SU-DHL-6 (cell line): ENCODE results near the gene GSN.

Experiments used
- H2AFZ ChIP-seq: fragments of 200-600 bp; sonication (generic); 2 replicates; pipeline ENCODE4 v1.6.1; 2014; ENCODE audit warnings: low read depth, mild to moderate bottlenecking, moderate library complexity, mixed read lengths, antibody characterized with exemption, low read length; ENCODE audit not compliant: severe bottlenecking
- H3F3A ChIP-seq: fragments of 200-600 bp; shearing (Covaris generic); 2 replicates; pipeline ENCODE4 v1.6.0; 2016; ENCODE audit warnings: antibody characterized with exemption, mild to moderate bottlenecking; ENCODE audit not compliant: insufficient read depth
- H3K27ac ChIP-seq: fragments of 200-600 bp; sonication (generic); 2 replicates; pipeline ENCODE4 v1.5.1; 2016; ENCODE audit warnings: low read depth, mild to moderate bottlenecking, low read length, moderate library complexity, mixed read lengths
- H3K27me3 ChIP-seq: fragments of 200-600 bp; sonication (generic), shearing (Covaris generic); 2 replicates; pipeline ENCODE4 v1.6.0; 2014; ENCODE audit warnings: mild to moderate bottlenecking, low read length
- H3K36me3 ChIP-seq: fragments of 200-600 bp; sonication (generic); 2 replicates; pipeline ENCODE4 v1.6.1; 2014; ENCODE audit warnings: mild to moderate bottlenecking, low read length, mixed read lengths
- H3K4me2 ChIP-seq: fragments of 300-600, 200-600 bp; shearing (Covaris generic), sonication (generic); 2 replicates; pipeline ENCODE4 v1.6.0; 2014; ENCODE audit warnings: low read length, low read depth, mild to moderate bottlenecking; ENCODE audit not compliant: poor library complexity, severe bottlenecking
- H3K4me3 ChIP-seq: fragments of 200-600 bp; sonication (generic); 2 replicates; pipeline ENCODE4 v1.5.1; 2014; ENCODE audit warnings: antibody characterized with exemption, low read length, mild to moderate bottlenecking, mixed read lengths; ENCODE audit not compliant: insufficient read depth, poor library complexity, severe bottlenecking
- H3K79me2 ChIP-seq: fragments of 200-600 bp; sonication (generic); 2 replicates; pipeline ENCODE4 v1.6.1; 2014; ENCODE audit warnings: mild to moderate bottlenecking, low read length, moderate library complexity; ENCODE audit not compliant: insufficient read depth
- H3K9ac ChIP-seq: fragments of 200-600 bp; sonication (generic); 2 replicates; pipeline ENCODE4 v1.7.0; 2014; ENCODE audit warnings: mild to moderate bottlenecking, low read length
- H3K9me2 ChIP-seq: fragments of 200-600 bp; sonication (generic); replicated peaks from 2 replicates; pipeline ENCODE4 v1.6.1; 2014; ENCODE audit warnings: low read length; ENCODE audit not compliant: insufficient read depth
- H3K9me3 ChIP-seq: fragments of 200-600 bp; sonication (generic); 2 replicates; pipeline ENCODE4 v1.6.1; 2014; ENCODE audit warnings: low read length, mixed read lengths; ENCODE audit not compliant: insufficient read depth
- H4K20me1 ChIP-seq: fragments of 200-600 bp; sonication (generic); 2 replicates; pipeline ENCODE4 v1.6.1; 2014; ENCODE audit warnings: low read depth, mild to moderate bottlenecking, antibody characterized with exemption, low read length, moderate library complexity, mixed read lengths
- CTCF ChIP-seq: fragments of 200-600 bp; sonication (generic); IDR thresholded peaks from one replicate; pipeline ENCODE4 v1.5.1; 2017; ENCODE audit warnings: antibody characterized with exemption, mild to moderate bottlenecking, low read length, moderate library complexity; ENCODE audit not compliant: insufficient read depth, poor library complexity, severe bottlenecking
- EZH2phosphoT487 ChIP-seq: fragments of 200-600 bp; sonication (generic), shearing (Covaris generic); conservative IDR thresholded peaks from 2 replicates; pipeline ENCODE4 v1.6.1; 2018; ENCODE audit warnings: mild to moderate bottlenecking, antibody characterized with exemption, low read length, moderate library complexity, mixed read lengths

The GSN gene

DNA sequence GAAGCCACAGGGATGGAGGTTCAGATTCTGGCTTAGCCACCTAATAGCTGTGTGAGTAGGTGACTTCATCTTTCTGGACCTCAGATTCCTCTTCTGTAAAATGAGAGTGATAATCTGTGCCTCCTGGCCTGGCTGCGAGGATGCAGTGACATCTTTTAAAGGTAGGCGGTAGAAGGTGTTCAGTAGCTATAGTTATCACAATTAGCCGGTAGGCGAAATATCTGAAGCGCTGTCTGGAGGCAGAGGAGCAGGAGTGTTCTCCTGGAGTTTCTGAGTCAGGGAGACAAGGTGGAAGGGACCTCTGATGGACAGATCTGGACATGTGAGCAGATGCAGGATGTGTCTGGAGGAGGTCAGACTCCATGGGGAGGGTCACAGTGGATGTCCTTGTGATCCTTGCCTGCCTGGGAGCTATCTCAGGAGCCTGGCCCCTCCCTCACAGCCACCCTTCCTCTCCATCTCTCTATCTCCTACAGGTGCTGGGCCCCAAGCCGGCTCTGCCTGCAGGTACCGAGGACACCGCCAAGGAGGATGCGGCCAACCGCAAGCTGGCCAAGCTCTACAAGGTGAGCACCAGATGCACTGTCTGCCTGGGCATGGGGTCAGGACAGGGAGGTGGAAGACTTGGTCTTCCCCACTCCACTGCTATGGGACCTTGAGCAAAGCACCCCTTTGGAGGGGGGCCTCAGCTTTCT is 45.6 kb downstream of the GSN start:
- Histone ChIP-seq H3K4me3 (no peak overlapping the region), H3K79me2 (no peaks in the 10 kb centered on the region), H3F3A (no peaks in the 10 kb centered on the region), H3K9me3 (no peaks in the 10 kb centered on the region), H4K20me1 (no peaks in the 10 kb centered on the region), H3K9me2 (no peaks in the 10 kb centered on the region), H2AFZ (no peak overlapping the region), H3K36me3 (no peaks in the 10 kb centered on the region), H3K9ac (no peak overlapping the region), H3K27ac (no peak overlapping the region), H3K4me2 (no peak overlapping the region), H3K27me3 (no peaks in the 10 kb centered on the region)
- TF ChIP-seq CTCF (no peak), EZH2phosphoT487 (no peak)

- Histone ChIP-seq H3K4me3 (no peak overlapping the region), H4K20me1 (no peaks in the 10 kb centered on the region), H3K79me2 (no peaks in the 10 kb centered on the region), H2AFZ (no peak overlapping the region), H3K36me3 (no peaks in the 10 kb centered on the region), H3K4me2 (no peak overlapping the region), H3K9me3 (no peaks in the 10 kb centered on the region), H3K9ac (no peak overlapping the region), H3K27me3 (no peaks in the 10 kb centered on the region), H3K9me2 (no peaks in the 10 kb centered on the region), H3K27ac (no peak overlapping the region), H3F3A (no peaks in the 10 kb centered on the region)
- TF ChIP-seq CTCF (no peak), EZH2phosphoT487 (no peak)
These were observed 48.4 kb downstream of the GSN start for GRCh38 chr9:121316378-121316777.

GRCh38 chr9:121316852-121317373 is 49.0 kb downstream of the GSN start:
- H3F3A ChIP-seq, result no peaks in the 10 kb centered on the region
- TF ChIP-seq EZH2phosphoT487, result no peak
- TF ChIP-seq CTCF, result no peak
- H3K36me3 ChIP-seq, result no peaks in the 10 kb centered on the region
- H4K20me1 ChIP-seq, result no peaks in the 10 kb centered on the region
- H3K9me3 ChIP-seq, result no peaks in the 10 kb centered on the region
- no peak overlapping the region for H2AFZ ChIP-seq
- no peak overlapping the region for H3K4me3 ChIP-seq
- no peak overlapping the region for H3K9ac ChIP-seq
- no peaks in the 10 kb centered on the region for H3K79me2 ChIP-seq
- H3K27me3 ChIP-seq, result no peaks in the 10 kb centered on the region
- H3K9me2 ChIP-seq, result no peaks in the 10 kb centered on the region
- no peak overlapping the region for H3K4me2 ChIP-seq
- H3K27ac ChIP-seq, result no peak overlapping the region
